RWPE1 (cell line): ENCODE measurements around the gene SECISBP2.
A peak's percentile ranks its signal among the peaks of the same experiment; 100 is the strongest.
"Not testable (repeated sequence)": the region's sequence is repeated elsewhere in the genome, so short reads cannot be mapped to it uniquely, and the experiment has no call there.

ENCODE experiments used
- CTCF ChIA-PET: fragments of 350-600 bp; sonication (Branson Sonifier 250); formaldehyde crosslinking; extraction: SDS; loops from one replicate; lab custom pipeline; 2021; lab: Yijun Ruan, JAX
- POLR2A ChIA-PET: fragments of 400-600 bp; formaldehyde crosslinking; extraction: SDS; loops from one replicate; lab custom pipeline; 2020; ENCODE audit warnings: antibody characterized with exemption; ENCODE audit not compliant: low non-redundant PET; lab: Yijun Ruan, JAX
- DNase-seq: peaks from one replicate; pipeline ENCODE4 v3.0.0; 2012; ENCODE audit warnings: low spot score
- H3K27ac ChIP-seq: fragments of 450-650 bp; 2 replicates; pipeline ENCODE4 v1.5.1; 2017
- CTCF ChIP-seq: fragments of 450-650 bp; conservative IDR thresholded peaks from 2 replicates; pipeline ENCODE4 v1.5.1; 2017; ENCODE audit warnings: low read depth, mild to moderate bottlenecking

Gene SECISBP2

DNA sequence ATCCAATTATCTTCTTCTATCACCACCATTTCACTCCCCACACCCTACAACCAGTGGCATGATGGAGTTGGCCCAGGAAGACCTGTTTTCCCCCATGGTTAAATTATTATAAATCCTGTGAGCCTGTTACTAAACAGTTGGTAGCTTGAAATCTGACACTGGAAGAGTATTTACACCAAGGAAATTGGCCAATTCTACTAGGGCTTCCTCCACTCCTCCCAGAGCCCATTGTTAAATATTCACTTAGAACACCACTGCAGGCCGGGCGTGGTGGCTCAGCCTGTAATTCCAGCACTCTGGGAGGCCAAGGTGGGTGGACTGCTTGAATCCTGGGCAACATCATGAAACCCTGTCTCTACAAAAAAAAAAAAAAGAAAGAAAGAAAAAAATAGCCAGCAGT, 39.7 kb upstream of the SECISBP2 start:
- no peak overlapping the region for H3K27ac ChIP-seq
- no peak for DNase-seq
- no peak for TF ChIP-seq CTCF
- ChIA-PET POLR2A (no interaction called here), CTCF (interaction anchor here (0.5 to 1.0 kb wide), 10 partner anchors 16 to 371 kb away, joined by 3 to 6 read pairs (median 3); no protein-coding TSS in a partner anchor)

DNA sequence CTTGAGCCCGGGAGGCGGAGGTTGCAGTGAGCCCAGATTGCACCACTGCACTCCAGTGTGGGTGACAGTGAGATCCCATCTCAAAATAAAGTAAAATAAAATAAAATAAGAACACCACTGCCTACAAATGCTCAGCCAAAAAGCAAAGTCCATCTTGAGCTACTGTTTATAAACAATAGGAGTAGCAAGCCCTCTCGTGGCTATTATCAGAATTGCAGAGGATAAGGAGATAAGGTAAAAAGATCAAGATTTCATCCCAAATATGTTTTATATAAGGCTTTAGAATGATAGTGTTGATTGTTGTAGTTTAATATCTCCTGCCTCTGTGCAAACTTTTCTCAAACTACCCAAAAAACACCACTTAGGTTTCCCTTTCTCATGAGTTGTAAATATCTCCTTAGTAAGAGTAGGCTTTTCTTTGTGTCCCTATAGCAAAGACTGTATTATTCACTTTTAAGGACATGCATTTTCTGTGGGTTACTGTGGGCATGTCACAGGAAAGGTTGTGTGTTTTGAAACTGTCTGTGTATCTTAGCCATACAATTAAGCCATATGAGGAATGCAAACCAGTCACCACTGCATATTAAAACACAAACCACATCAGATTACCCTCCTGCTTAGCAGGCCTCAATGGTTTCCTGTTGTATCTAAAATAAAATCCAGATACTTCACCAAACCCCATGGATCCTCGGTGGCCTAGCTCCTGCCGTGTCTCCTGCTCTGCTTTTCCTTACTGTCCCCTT, 39.1 kb upstream of the SECISBP2 start:
- ChIA-PET CTCF (interaction anchor here (0.5 to 1.0 kb wide), 9 partner anchors 15 to 372 kb away, joined by 3 to 6 read pairs (median 3); no protein-coding TSS in a partner anchor), POLR2A (no interaction called here)
- TF ChIP-seq CTCF, result peak; percentile 68
- H3K27ac ChIP-seq, result no peak overlapping the region
- DNase-seq, result peak; percentile 60

DNA sequence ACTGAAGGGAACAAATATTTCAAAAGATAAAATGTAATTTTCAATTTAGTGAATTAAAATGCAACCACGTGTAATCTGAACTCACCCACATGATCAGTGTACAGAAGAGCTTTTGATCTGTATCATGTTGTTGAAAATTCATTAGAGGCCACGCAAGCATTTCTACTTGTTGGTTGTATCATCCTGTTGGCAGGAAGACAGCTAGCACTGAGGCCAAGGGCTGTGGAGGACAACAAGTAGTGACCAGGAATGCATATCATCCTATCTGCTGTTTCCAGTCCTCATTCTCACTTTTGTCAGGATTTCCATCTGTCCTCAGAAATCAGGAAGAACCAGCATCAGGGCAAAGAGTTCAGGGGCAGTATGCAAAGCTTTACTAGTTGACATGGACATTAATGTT, 37.2 kb upstream of the SECISBP2 start:
- H3K27ac ChIP-seq, result no peak overlapping the region
- ChIA-PET CTCF (interaction anchor here (1.5 kb wide), 1 partner anchor 109 kb away, joined by 3 read pairs; no protein-coding TSS in a partner anchor), POLR2A (no interaction called here)
- no peak for TF ChIP-seq CTCF
- DNase-seq, result no peak

- POLR2A ChIA-PET, CTCF ChIA-PET, DNase-seq, H3K27ac ChIP-seq: not testable (repeated sequence)
Measured at GRCh38 chr9:89282248-89282968, 35.9 kb upstream of the SECISBP2 start.

DNA sequence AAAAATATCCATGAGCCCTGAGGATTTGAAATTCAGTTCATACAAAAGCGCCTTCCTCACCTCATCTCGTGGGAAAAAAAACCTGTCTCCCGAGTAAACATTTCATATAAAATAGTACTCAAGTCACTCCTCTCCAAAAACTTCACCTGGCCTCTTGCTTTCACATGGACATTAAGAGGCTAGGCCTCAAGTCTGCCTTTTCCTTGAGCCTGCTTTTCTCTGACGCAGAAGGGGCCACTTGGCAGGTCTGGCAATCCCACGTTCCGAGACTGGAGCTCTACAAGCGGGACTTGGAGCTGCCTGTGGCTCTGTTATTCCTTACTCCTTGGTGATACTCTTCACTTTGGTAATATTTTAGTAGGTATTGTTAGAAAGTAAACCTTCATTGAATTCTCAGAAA, 34.2 kb upstream of the SECISBP2 start:
- no peak for TF ChIP-seq CTCF
- CTCF ChIA-PET, result no interaction called here
- POLR2A ChIA-PET, result no interaction called here
- DNase-seq, result no peak
- H3K27ac ChIP-seq, result no peak overlapping the region

DNA sequence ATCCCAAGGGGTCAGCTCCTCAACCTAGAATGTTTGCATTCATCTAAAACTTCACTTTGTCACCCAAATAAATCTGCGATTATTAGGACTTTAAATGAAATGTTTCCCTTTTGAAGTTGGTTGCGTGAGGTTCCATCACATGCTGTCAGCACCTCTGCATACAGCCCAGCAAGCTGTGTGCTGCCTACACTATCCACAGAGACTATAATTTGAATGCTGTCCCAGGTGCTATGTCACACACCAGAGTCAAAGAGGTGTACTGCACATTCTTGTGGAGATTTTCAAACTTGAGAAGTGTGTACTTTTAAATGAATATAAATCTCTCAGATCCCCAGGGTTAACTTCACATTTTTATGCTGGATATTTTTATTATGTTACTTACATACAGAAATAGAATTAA, 26.6 kb upstream of the SECISBP2 start:
- ChIA-PET POLR2A (no interaction called here), CTCF (no interaction called here)
- no peak overlapping the region for H3K27ac ChIP-seq
- DNase-seq, result no peak
- no peak for TF ChIP-seq CTCF

GRCh38 chr9:89293014-89293413, 25.3 kb upstream of the SECISBP2 start:
- H3K27ac ChIP-seq, result no peak overlapping the region
- TF ChIP-seq CTCF, result no peak
- ChIA-PET POLR2A (no interaction called here), CTCF (interaction anchor here (0.6 kb wide), 2 partner anchors 360 to 1100 kb away, joined by 3 to 4 read pairs; no protein-coding TSS in a partner anchor)
- no peak for DNase-seq
